Measurements from ENCODE around the gene ZNF223.
A peak's percentile ranks its signal among the peaks of the same experiment; 100 is the strongest.

ZNF223 gene

GRCh38 chr19:44051650-44052402, at the start of gene ZNF223:
TSS of gene ZNF223 (plus strand) at chr19:44052036. CDS start at chr19:44055177, 3,141 bp downstream.
- DNase-seq = peak; percentile 71

- DNase-seq = no peak
Observed at GRCh38 chr19:44002212-44002565, 49.6 kb upstream of the ZNF223 start.

GRCh38 chr19:44002566-44003460, 49.0 kb upstream of the ZNF223 start, which contains the start of gene ZNF230:
TSS of gene ZNF230 (plus strand) at chr19:44002957. CDS start at chr19:44007079, 4,122 bp downstream.
- DNase-seq = peak; percentile 86

- peak; percentile 15 for DNase-seq
Observed at GRCh38 chr19:44003461-44004009, 48.3 kb upstream of the ZNF223 start.

- DNase-seq = no peak
Observed at GRCh38 chr19:44005973-44006372, 45.9 kb upstream of the ZNF223 start.

- no peak for DNase-seq
Observed at GRCh38 chr19:44007473-44007872, 44.4 kb upstream of the ZNF223 start.

- DNase-seq = no peak
Observed at GRCh38 chr19:44010468-44010867, 41.4 kb upstream of the ZNF223 start.

- DNase-seq = no peak
Observed at GRCh38 chr19:44019498-44019897, 32.3 kb upstream of the ZNF223 start.

GRCh38 chr19:44021221-44021620, 30.6 kb upstream of the ZNF223 start:
- DNase-seq = no peak

- DNase-seq = no peak
Observed at GRCh38 chr19:44024900-44025216, 27.0 kb upstream of the ZNF223 start.

GRCh38 chr19:44025217-44025936, 26.5 kb upstream of the ZNF223 start, which contains the start of gene ZNF222:
TSS of gene ZNF222 (plus strand) at chr19:44025379. CDS start at chr19:44025437, 58 bp downstream.
- DNase-seq = peak; percentile 85

GRCh38 chr19:44026622-44027021, 25.2 kb upstream of the ZNF223 start:
- DNase-seq = no peak

GRCh38 chr19:44032001-44032610, 19.7 kb upstream of the ZNF223 start:
- DNase-seq = no peak

GRCh38 chr19:44042147-44042546, 9.7 kb upstream of the ZNF223 start:
- DNase-seq = no peak

GRCh38 chr19:44050740-44051649, 841 bp upstream of the ZNF223 start:
- DNase-seq = peak; percentile 41

- DNase-seq = no peak
Observed at GRCh38 chr19:44055870-44056269, 4.0 kb downstream of the ZNF223 start.

- no peak for DNase-seq
Observed at GRCh38 chr19:44059229-44059628, 7.4 kb downstream of the ZNF223 start.

- no peak for DNase-seq
Observed at GRCh38 chr19:44061038-44061437, 9.2 kb downstream of the ZNF223 start.

GRCh38 chr19:44066305-44066704, 14.5 kb downstream of the ZNF223 start:
- DNase-seq = no peak

GRCh38 chr19:44069415-44069814, 17.6 kb downstream of the ZNF223 start:
- DNase-seq = no peak

- DNase-seq = peak; percentile 86
Observed at GRCh38 chr19:44071824-44072542, 20.1 kb downstream of the ZNF223 start, which contains the start of gene ZNF284. TSS of gene ZNF284 (plus strand) at chr19:44072159. CDS start at chr19:44076390, 4,231 bp downstream.
